GM04503 (cell line): Measurements from ENCODE around the gene CLEC4E.
A peak's percentile ranks its signal among the peaks of the same experiment; 100 is the strongest.
"Not testable (repeated sequence)": the region's sequence is repeated elsewhere in the genome, so short reads cannot be mapped to it uniquely, and the experiment has no call there.

ENCODE experiments used
- DNase-seq: peaks from one replicate; pipeline ENCODE4 v3.0.0-alpha.2; 2012; ENCODE audit warnings: low read depth

The CLEC4E gene

GRCh38 chr12:8540831-8541230 is at the start of gene CLEC4E:
Gene CLEC4E, minus strand, starts transcription at chr12:8540905. Its CDS starts 108 bp downstream, at chr12:8540797.
- DNase-seq: not testable (repeated sequence)

GRCh38 chr12:8589679-8590078 is 49.0 kb upstream of the CLEC4E start:
- DNase-seq: no peak

- not testable (repeated sequence) for DNase-seq
Measured at GRCh38 chr12:8584478-8584877, 43.8 kb upstream of the CLEC4E start.

GRCh38 chr12:8584004-8584403 is 43.3 kb upstream of the CLEC4E start:
- no peak for DNase-seq

- DNase-seq: no peak
Measured at GRCh38 chr12:8581098-8581784, 40.5 kb upstream of the CLEC4E start.

- no peak for DNase-seq
Measured at GRCh38 chr12:8577879-8578278, 37.2 kb upstream of the CLEC4E start.

GRCh38 chr12:8572507-8572906 is 31.8 kb upstream of the CLEC4E start:
- DNase-seq: no peak

GRCh38 chr12:8566525-8566924 is 25.8 kb upstream of the CLEC4E start:
- DNase-seq: no peak

- not testable (repeated sequence) for DNase-seq
Measured at GRCh38 chr12:8566052-8566451, 25.3 kb upstream of the CLEC4E start.

- DNase-seq: no peak
Measured at GRCh38 chr12:8564656-8565055, 24.0 kb upstream of the CLEC4E start.

- no peak for DNase-seq
Measured at GRCh38 chr12:8563356-8563755, 22.7 kb upstream of the CLEC4E start.

- no peak for DNase-seq
Measured at GRCh38 chr12:8562310-8562709, 21.6 kb upstream of the CLEC4E start.

- DNase-seq: no peak
Measured at GRCh38 chr12:8561011-8561410, 20.3 kb upstream of the CLEC4E start.

GRCh38 chr12:8559676-8560075 is 19.0 kb upstream of the CLEC4E start:
- no peak for DNase-seq

- no peak for DNase-seq
Measured at GRCh38 chr12:8556531-8557097, 15.9 kb upstream of the CLEC4E start.

GRCh38 chr12:8554451-8555195 is 13.9 kb upstream of the CLEC4E start:
- no peak for DNase-seq

- DNase-seq: no peak
Measured at GRCh38 chr12:8553088-8553627, 12.5 kb upstream of the CLEC4E start.

- no peak for DNase-seq
Measured at GRCh38 chr12:8549381-8549780, 8.7 kb upstream of the CLEC4E start.

- DNase-seq: no peak
Measured at GRCh38 chr12:8548192-8548591, 7.5 kb upstream of the CLEC4E start.

- no peak for DNase-seq
Measured at GRCh38 chr12:8547645-8548044, 6.9 kb upstream of the CLEC4E start.

GRCh38 chr12:8546591-8546990 is 5.9 kb upstream of the CLEC4E start:
- DNase-seq: no peak

- DNase-seq: peak; percentile 6
Measured at GRCh38 chr12:8544295-8544694, 3.6 kb upstream of the CLEC4E start.

GRCh38 chr12:8541562-8541961 is 857 bp upstream of the CLEC4E start:
- no peak for DNase-seq
